Measurements from ENCODE around the gene CLPSL2.

CLPSL2 gene

GRCh38 chr6:35747877-35748276, 28.5 kb upstream of the CLPSL2 start:
- no peak for DNase-seq

- no peak for DNase-seq
Measured at GRCh38 chr6:35750557-35750956, 25.8 kb upstream of the CLPSL2 start.

- no peak for DNase-seq
Measured at GRCh38 chr6:35751594-35751993, 24.8 kb upstream of the CLPSL2 start.

DNA sequence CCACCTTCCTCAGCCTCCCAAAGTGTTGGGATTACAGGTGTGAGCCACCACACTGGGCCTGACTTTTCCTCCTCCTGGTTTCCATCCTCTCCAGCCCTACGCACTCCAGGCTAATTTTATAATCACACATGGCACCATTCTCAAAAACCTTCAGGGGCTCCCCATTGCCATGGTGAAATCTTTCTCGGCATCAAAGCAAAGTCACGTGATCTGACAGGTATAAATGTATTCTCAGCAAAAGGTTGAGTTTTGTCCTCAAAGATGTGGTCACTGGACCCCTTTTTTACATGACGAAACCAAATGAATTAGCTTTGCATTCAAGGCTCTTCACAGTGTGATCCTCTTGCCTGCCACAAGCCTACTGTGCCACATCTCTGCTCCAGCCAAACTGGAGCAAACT, 24.1 kb upstream of the CLPSL2 start:
- DNase-seq, result no peak

- peak in 2 of 3 experiments; percentile 25 to 86 for DNase-seq
Measured at GRCh38 chr6:35754452-35755277, 21.7 kb upstream of the CLPSL2 start.

DNA sequence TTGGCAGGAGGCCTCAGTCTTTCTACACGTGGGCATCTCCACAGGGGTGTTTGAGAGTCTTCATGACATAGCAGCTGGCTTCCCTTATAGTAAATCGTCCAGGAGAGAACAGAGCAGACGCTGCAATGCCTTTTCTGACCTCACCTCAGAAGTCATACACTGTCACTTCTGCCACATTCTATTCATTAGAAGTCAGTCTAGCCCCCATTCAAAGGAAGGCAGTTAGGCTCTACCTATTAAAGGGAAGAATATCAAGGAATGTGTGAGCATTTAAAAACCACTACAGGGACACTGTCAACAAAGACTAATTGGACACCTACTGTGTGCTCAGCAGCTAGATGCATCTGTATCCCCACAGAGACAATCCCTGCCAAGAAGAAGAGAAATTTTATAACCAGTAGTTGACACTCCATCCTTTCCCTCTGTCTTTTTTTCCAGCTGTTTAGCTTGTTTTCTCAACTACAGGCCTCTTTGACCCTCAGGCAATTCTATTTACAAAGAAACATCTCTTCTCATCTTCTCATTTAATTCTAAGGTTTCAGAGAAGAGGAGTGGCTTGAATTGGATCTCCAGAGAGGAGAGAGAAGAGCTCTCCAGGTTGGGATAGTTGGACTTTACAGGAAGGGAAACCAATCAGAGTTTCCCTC, 21.0 kb upstream of the CLPSL2 start:
- peak in 1 of 3 experiments; percentile 33 for DNase-seq

- no peak for DNase-seq
Measured at GRCh38 chr6:35757456-35758123, 18.8 kb upstream of the CLPSL2 start.

- DNase-seq, result no peak
Measured at GRCh38 chr6:35759426-35759825, 17.0 kb upstream of the CLPSL2 start.

GRCh38 chr6:35765739-35766138, 10.7 kb upstream of the CLPSL2 start:
- no peak for DNase-seq

DNA sequence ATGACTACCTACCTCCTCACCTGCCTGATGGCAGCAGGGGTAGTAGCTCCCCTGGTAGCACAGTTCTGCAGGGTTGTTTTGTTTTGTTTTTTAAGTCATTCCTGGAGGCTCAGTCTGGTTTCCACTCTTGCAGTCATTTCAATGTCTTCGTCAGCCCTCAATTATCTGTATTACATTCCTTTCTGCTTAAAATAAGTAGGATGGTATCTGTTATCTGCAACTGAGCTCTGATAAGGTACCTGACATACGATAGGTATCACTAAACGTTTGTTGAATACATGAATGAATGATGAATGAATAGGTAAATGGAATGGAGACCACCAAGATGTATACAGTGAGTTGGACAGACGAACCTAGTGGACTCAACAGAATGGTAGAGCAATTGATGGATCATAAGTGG, 7.2 kb upstream of the CLPSL2 start:
- DNase-seq, result no peak

DNA sequence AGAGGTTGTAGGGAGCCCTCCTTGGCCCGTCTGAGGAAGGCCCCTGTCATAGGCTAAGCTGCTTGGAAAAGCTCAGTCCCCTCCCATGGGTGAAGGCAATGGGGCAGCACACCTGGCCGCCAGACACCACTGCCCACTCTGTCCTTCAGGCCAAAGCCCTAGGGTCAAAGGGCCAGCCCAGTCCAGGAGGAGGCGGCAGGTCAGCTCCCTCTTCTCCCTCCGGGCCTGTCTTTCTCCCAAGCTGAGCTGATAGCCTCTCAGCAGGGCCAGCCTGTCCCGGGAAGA, 5.1 kb upstream of the CLPSL2 start:
- DNase-seq, result no peak

- DNase-seq, result no peak
Measured at GRCh38 chr6:35774116-35774794, 2.1 kb upstream of the CLPSL2 start.

GRCh38 chr6:35775031-35775430, 1.4 kb upstream of the CLPSL2 start:
- no peak for DNase-seq

GRCh38 chr6:35777356-35778102, 1.1 kb downstream of the CLPSL2 start:
- no peak for DNase-seq

- DNase-seq, result no peak
Measured at GRCh38 chr6:35778437-35778836, 2.0 kb downstream of the CLPSL2 start.

- no peak for DNase-seq
Measured at GRCh38 chr6:35780719-35781118, 4.3 kb downstream of the CLPSL2 start, which contains the start of gene CLPSL1. Gene CLPSL1, plus strand, starts transcription at chr6:35781019. Its CDS starts 92 bp downstream, at chr6:35781111.

DNA sequence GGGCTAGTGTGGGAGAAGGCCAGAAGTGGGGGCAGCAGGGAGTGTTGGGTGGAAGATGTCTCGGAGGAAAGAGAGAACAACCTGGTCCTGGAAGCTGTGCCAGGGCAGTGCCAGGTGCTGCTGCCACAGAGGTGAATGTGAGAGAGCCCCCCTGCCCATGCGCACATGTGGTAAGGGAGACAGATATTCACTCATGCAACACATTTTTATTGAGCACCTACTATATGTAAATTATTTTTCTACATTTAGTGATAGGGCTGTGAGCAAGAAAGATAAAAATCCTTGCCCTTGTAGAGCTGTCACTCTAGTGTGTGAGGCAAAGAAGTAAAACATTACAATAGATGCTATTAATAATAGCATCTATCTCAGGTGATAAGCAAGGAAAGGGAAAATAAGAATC, 4.9 kb downstream of the CLPSL2 start:
- no peak for DNase-seq

DNA sequence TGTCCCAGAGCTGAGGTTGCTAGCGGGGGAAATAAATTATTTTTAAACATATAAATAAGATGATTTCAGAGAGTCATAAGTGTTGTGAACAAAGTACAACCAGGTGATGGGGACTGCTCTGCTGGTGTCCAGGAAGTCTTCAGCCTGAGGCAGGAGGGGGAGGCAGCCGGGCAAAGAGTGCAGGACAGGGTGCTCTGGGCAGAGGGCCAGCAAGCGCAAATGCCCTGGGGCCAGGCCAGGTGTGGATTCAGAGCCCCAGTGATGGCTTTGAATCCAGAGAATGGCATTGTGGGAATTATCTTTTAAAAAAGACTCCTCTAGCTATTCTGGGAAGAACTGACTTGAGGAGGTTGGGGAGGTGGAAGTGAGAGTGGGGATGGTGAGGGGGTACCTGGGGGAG, 6.0 kb downstream of the CLPSL2 start:
- DNase-seq, result peak in 2 of 3 experiments; percentile 8 to 60

GRCh38 chr6:35784200-35784599, 7.8 kb downstream of the CLPSL2 start:
- no peak for DNase-seq

DNA sequence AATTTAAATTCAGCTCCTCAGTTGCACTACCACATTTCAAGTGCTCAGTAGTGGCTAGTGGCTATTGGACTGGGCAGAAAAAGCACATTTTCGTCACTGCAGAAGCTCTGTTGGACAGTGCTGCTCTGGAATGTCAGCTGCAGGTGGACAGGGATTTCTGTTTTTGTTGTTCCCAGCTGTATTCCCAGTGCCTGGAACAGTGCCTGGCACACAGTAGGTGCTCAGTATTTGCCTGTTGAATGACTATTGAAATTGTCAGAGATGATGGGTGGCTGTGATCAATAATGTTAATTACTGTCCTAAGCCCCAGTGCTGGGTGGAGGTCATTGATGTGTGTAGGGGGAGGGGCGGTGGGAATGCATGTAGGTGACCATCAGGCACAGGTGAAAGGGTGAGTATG, 9.9 kb downstream of the CLPSL2 start:
- no peak for DNase-seq

- no peak for DNase-seq
Measured at GRCh38 chr6:35786810-35787209, 10.4 kb downstream of the CLPSL2 start.

Measured in NCI-H1417 (cell line).